Hepatocyte (in vitro differentiated cells): ENCODE results near the gene ITGB3.

Experiments used
- CTCF ChIP-seq: fragments of 200-600 bp; sonication (generic); IDR thresholded peaks from 2 replicates; pipeline ENCODE4 v1.5.1; 2016; ENCODE audit warnings: antibody characterized with exemption, mild to moderate bottlenecking; ENCODE audit not compliant: poor library complexity
- EZH2 ChIP-seq: fragments of 200-600 bp; sonication (generic); IDR thresholded peaks from 2 replicates; pipeline ENCODE4 v1.6.1; 2016; ENCODE audit warnings: antibody characterized with exemption, mild to moderate bottlenecking, borderline replicate concordance

- TF ChIP-seq CTCF (no peak), EZH2 (no peak)
Observed at GRCh38 chr17:47287639-47288038, 34.0 kb downstream of the ITGB3 start.
